ENCODE results near the gene RNF166.

Gene RNF166

GRCh38 chr16:88706229-88706964, at the start of gene RNF166, which contains the start of gene CTU2:
Gene RNF166, minus strand, starts transcription at chr16:88706408. Its CDS starts 83 bp downstream, at chr16:88706325.
Gene CTU2, plus strand, starts transcription at chr16:88706503. Its CDS starts 28 bp downstream, at chr16:88706531.
- peak; percentile 84 for DNase-seq

GRCh38 chr16:88754912-88755744, 48.9 kb upstream of the RNF166 start:
- no peak for DNase-seq

GRCh38 chr16:88754109-88754911, 48.1 kb upstream of the RNF166 start:
- no peak for DNase-seq

GRCh38 chr16:88753602-88754001, 47.4 kb upstream of the RNF166 start:
- no peak for DNase-seq

- no peak for DNase-seq
Observed at GRCh38 chr16:88753191-88753590, 47.0 kb upstream of the RNF166 start.

GRCh38 chr16:88752386-88753002, 46.3 kb upstream of the RNF166 start:
- no peak for DNase-seq

- no peak for DNase-seq
Observed at GRCh38 chr16:88750854-88751253, 44.6 kb upstream of the RNF166 start.

GRCh38 chr16:88749358-88749757, 43.1 kb upstream of the RNF166 start:
- DNase-seq, result no peak

- no peak for DNase-seq
Observed at GRCh38 chr16:88748364-88748763, 42.2 kb upstream of the RNF166 start.

- no peak for DNase-seq
Observed at GRCh38 chr16:88747588-88748301, 41.5 kb upstream of the RNF166 start.

- no peak for DNase-seq
Observed at GRCh38 chr16:88746506-88746905, 40.3 kb upstream of the RNF166 start.

- no peak for DNase-seq
Observed at GRCh38 chr16:88744577-88745521, 38.6 kb upstream of the RNF166 start.

- DNase-seq, result no peak
Observed at GRCh38 chr16:88743693-88744576, 37.7 kb upstream of the RNF166 start.

- no peak for DNase-seq
Observed at GRCh38 chr16:88742896-88743605, 36.8 kb upstream of the RNF166 start.

GRCh38 chr16:88741368-88741767, 35.2 kb upstream of the RNF166 start:
- DNase-seq, result no peak

- no peak for DNase-seq
Observed at GRCh38 chr16:88740727-88741055, 34.5 kb upstream of the RNF166 start.

GRCh38 chr16:88739977-88740726, 33.9 kb upstream of the RNF166 start:
- DNase-seq, result no peak
